SK-N-SH (cell line): ENCODE results near the gene CALR3. TPM values are rescaled to one million over a fixed set of nuclear protein-coding genes. Genes with fewer than 3 reads are reported as not detected.
"Not testable (repeated sequence)": the region's sequence is repeated elsewhere in the genome, so short reads cannot be mapped to it uniquely, and the experiment has no call there.

ENCODE experiments used
- CTCF ChIA-PET: fragments of 300-600, 350-600 bp; formaldehyde crosslinking; extraction: SDS; loops from one replicate; lab custom pipeline; 2021; lab: Yijun Ruan, JAX
- POLR2A ChIA-PET: fragments of 350-600 bp; sonication (Branson Sonifier 250); formaldehyde crosslinking; extraction: SDS; loops from one replicate; lab custom pipeline; 2020; ENCODE audit warnings: antibody characterized with exemption, inconsistent platforms; lab: Yijun Ruan, JAX
- DNase-seq: peaks from one replicate; pipeline ENCODE4 v3.0.0; 2012
- H2AFZ ChIP-seq: fragments of 200-600 bp; sonication (generic); 2 replicates; pipeline ENCODE4 v1.8.1; 2016; ENCODE audit warnings: antibody characterized with exemption, mild to moderate bottlenecking, low read depth
- H3F3A ChIP-seq: fragments of 200-600 bp; sonication (generic); replicated peaks from 2 replicates; pipeline ENCODE3; 2016; ENCODE audit warnings: antibody characterized with exemption, mild to moderate bottlenecking; ENCODE audit not compliant: insufficient read depth
- H3K27ac ChIP-seq, 2 experiments: fragments of 200-500 bp in 1 of 2; fragments of 200-600 bp in 1 of 2; sonication (Bioruptor generic) in 1 of 2; sonication (generic), shearing (Covaris generic) in 1 of 2; 2 replicates each; pipeline versions ENCODE4 v1.5.1 to v1.6.1; 2014 to 2016; ENCODE audit warnings: low read depth in 2 of 2, inconsistent platforms in 1 of 2, low read length in 1 of 2, mild to moderate bottlenecking in 1 of 2, mixed read lengths in 1 of 2
- H3K27me3 ChIP-seq: fragments of 200-600 bp; sonication (generic), shearing (Covaris generic); 2 replicates; pipeline ENCODE4 v1.6.1; 2016; ENCODE audit warnings: mixed run types; ENCODE audit not compliant: insufficient read depth
- H3K36me3 ChIP-seq, 2 experiments: fragments of 200-500 bp in 1 of 2; fragments of 200-600 bp in 1 of 2; sonication (Bioruptor generic) in 1 of 2; sonication (generic) in 1 of 2; replicated peaks in 1 of 2; 2 replicates each; pipeline versions ENCODE3 to v1.5.1; 2014 to 2016; ENCODE audit warnings: low read length in 1 of 2, mild to moderate bottlenecking in 1 of 2; ENCODE audit not compliant: insufficient read depth in 2 of 2, control insufficient read depth in 1 of 2
- H3K4me1 ChIP-seq, 2 experiments: fragments of 200-500 bp in 1 of 2; fragments of 200-600 bp in 1 of 2; sonication (Bioruptor generic) in 1 of 2; sonication (generic), shearing (Covaris generic) in 1 of 2; 2 replicates each; pipeline versions ENCODE4 v1.5.1 to v1.6.1; 2014 to 2016; ENCODE audit warnings: low read depth in 1 of 2, low read length in 1 of 2, mixed run types in 1 of 2; ENCODE audit not compliant: insufficient read depth in 2 of 2, control insufficient read depth in 1 of 2
- H3K4me2 ChIP-seq: fragments of 200-600 bp; sonication (generic), shearing (Covaris generic); 2 replicates; pipeline ENCODE4 v1.6.1; 2017; ENCODE audit warnings: mixed run types
- H3K4me3 ChIP-seq, 2 experiments: fragments of 200-500 bp in 1 of 2; fragments of 200-600 bp in 1 of 2; sonication (Bioruptor generic) in 1 of 2; sonication (generic), shearing (Covaris generic) in 1 of 2; 2 replicates each; pipeline versions ENCODE4 v1.5.1 to v1.8.1; 2014 to 2016; ENCODE audit warnings: low read depth in 2 of 2, inconsistent platforms in 1 of 2, low read length in 1 of 2, mild to moderate bottlenecking in 1 of 2, mixed read lengths in 1 of 2, moderate library complexity in 1 of 2
- H3K79me2 ChIP-seq: fragments of 200-600 bp; sonication (generic); 2 replicates; pipeline ENCODE4 v1.8.1; 2017; ENCODE audit warnings: mild to moderate bottlenecking; ENCODE audit not compliant: insufficient read depth
- H3K9ac ChIP-seq: fragments of 200-600 bp; sonication (generic); 2 replicates; pipeline ENCODE4 v1.6.1; 2017; ENCODE audit warnings: mixed run types
- H3K9me2 ChIP-seq: fragments of 200-600 bp; sonication (generic); 2 replicates; pipeline ENCODE4 v1.6.1; 2017; ENCODE audit warnings: mixed run types
- H3K9me3 ChIP-seq: fragments of 200-600 bp; sonication (generic); 2 replicates; pipeline ENCODE4 v1.6.1; 2017; ENCODE audit warnings: mixed run types, mild to moderate bottlenecking, moderate library complexity
- H4K20me1 ChIP-seq: fragments of 200-600 bp; sonication (generic); 2 replicates; pipeline ENCODE4 v1.6.1; 2017; ENCODE audit warnings: mild to moderate bottlenecking, mixed run types; ENCODE audit not compliant: insufficient read depth
- FOSL2 ChIP-seq: IDR thresholded peaks from 2 replicates; pipeline ENCODE4 v1.4.0; 2012; ENCODE audit warnings: low read depth, mild to moderate bottlenecking, moderate library complexity, borderline replicate concordance
- GABPA ChIP-seq: IDR thresholded peaks from 2 replicates; pipeline ENCODE4 v1.4.0; 2012; ENCODE audit warnings: low read depth, mild to moderate bottlenecking
- GATA2 ChIP-seq: sonication (generic); formaldehyde crosslinking; IDR thresholded peaks from 2 replicates; pipeline ENCODE4 v1.5.0; 2020; ENCODE audit warnings: mild to moderate bottlenecking, missing genetic modification reagents
- JUND ChIP-seq: IDR thresholded peaks from 2 replicates; pipeline ENCODE4 v1.4.0; 2012
- MXI1 ChIP-seq: IDR thresholded peaks from 2 replicates; pipeline ENCODE4 v1.6.1; 2012; ENCODE audit warnings: mild to moderate bottlenecking, low read depth, low read length, improper control_type of control experiment
- NFIC ChIP-seq: IDR thresholded peaks from 2 replicates; pipeline ENCODE4 v1.4.0; 2012; ENCODE audit warnings: borderline replicate concordance
- POLR2AphosphoS5 ChIP-seq: IDR thresholded peaks from 2 replicates; pipeline ENCODE4 v1.6.1; 2012; ENCODE audit warnings: low read depth, low read length
- RCOR1 ChIP-seq: fragments of 150-350 bp; IDR thresholded peaks from 2 replicates; pipeline ENCODE4 v1.6.1; 2017; ENCODE audit warnings: antibody characterized with exemption, low read length
- SIN3A ChIP-seq: IDR thresholded peaks from 2 replicates; pipeline ENCODE4 v1.6.1; 2012; ENCODE audit warnings: low read depth, mild to moderate bottlenecking, low read length, moderate library complexity, borderline replicate concordance
- SMC3 ChIP-seq: IDR thresholded peaks from 2 replicates; pipeline ENCODE4 v1.6.1; 2012; ENCODE audit warnings: low read depth, low read length, improper control_type of control experiment
- TCF12 ChIP-seq: IDR thresholded peaks from 2 replicates; pipeline ENCODE4 v1.4.0; 2012
- TEAD4 ChIP-seq: IDR thresholded peaks from 2 replicates; pipeline ENCODE4 v1.4.0; 2012; ENCODE audit warnings: mild to moderate bottlenecking, borderline replicate concordance; ENCODE audit not compliant: insufficient read depth
- WGBS: methylation state at CpG from one replicate; pipeline ENCODE4 v1.1.6; 2017; ENCODE audit warnings: low lambda C conversion rate; 5-methylcytosine and 5-hydroxymethylcytosine counted together
- polyA plus RNA-seq, 3 experiments: library from polyadenylated mRNA; depleted of rRNA; stranded (reverse); fragments of >200 nt; gene quantifications; 2 replicates each; pipeline ENCODE4 v1.2.3, GENCODE V29; 2012

CALR3 gene
- polyA plus RNA-seq, 1 of the 3 experiments (the other 2 are of a cell fraction), result not detected

DNA sequence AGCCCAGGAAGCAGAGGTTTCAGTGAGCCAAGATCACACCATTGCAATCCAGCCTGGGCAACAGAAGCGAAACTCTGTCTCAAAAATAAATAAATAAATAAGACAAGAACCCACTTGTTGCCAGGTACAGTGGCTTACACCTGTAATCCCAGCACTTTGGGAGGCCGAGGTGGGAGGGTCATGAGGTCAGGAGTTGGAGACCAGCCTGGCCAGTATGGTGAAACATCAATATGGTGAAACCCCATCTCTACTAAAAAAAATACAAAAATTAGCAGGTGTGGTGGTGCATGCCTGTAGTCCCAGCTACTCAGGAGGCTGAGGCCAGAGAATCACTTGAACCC is 23.4 kb downstream of the CALR3 start:
- H3K9me3 ChIP-seq, H3K27me3 ChIP-seq, H3K9me2 ChIP-seq, H3F3A ChIP-seq, POLR2A ChIA-PET, H3K36me3 ChIP-seq, DNase-seq: not testable (repeated sequence)
- Histone ChIP-seq H3K4me1 (peaks cover 8 to 17% of the 10 kb centered on the region in 2 experiments; a peak in 3 of 4 replicates), H3K4me3 (peak overlapping the region; percentile 75 to 76), H3K27ac (peak overlapping the region in 1 of 2 experiments; percentile 80; a peak in 3 of 4 replicates), H3K9ac (peak overlapping the region; percentile 75), H4K20me1 (peaks cover 21% of the 10 kb centered on the region; the same call in 1 of the 2 replicates), H3K4me2 (peak overlapping the region; percentile 93), H3K79me2 (peaks cover 40% of the 10 kb centered on the region), H2AFZ (peak overlapping the region; percentile 95)
- WGBS, result 91% methylated on average over 2 of the region's 2 CpGs
- CTCF ChIA-PET, result interaction anchor here (0.6 to 1.2 kb wide), 2 partner anchors 15 to 31 kb away, joined by 3 to 4 read pairs; no protein-coding TSS in a partner anchor

GRCh38 chr19:16470911-16471811 is 24.8 kb downstream of the CALR3 start:
- Histone ChIP-seq H3K9me2 (no peaks in the 10 kb centered on the region), H4K20me1 (peaks cover 23% of the 10 kb centered on the region; the same call in 1 of the 2 replicates), H3K9ac (peak overlapping the region; percentile 69), H3K4me1 (peaks cover 8 to 17% of the 10 kb centered on the region in 2 experiments; a peak in 3 of 4 replicates), H2AFZ (peak overlapping the region; percentile 65; the same call in 1 of the 2 replicates), H3K27ac (peak overlapping the region in 1 of 2 experiments; percentile 18; a peak in 2 of 4 replicates), H3K36me3 (no peaks in the 10 kb centered on the region), H3K9me3 (no peaks in the 10 kb centered on the region), H3K4me3 (peak overlapping the region; percentile 75 to 77), H3K27me3 (no peaks in the 10 kb centered on the region), H3K79me2 (peaks cover 53% of the 10 kb centered on the region), H3F3A (peaks cover 3% of the 10 kb centered on the region), H3K4me2 (peak overlapping the region; percentile 88)
- ChIA-PET CTCF (interaction anchor here (1.4 to 1.5 kb wide), 2 partner anchors 28 to 30 kb away, joined by 4 to 5 read pairs; no protein-coding TSS in a partner anchor), POLR2A (interaction anchor here (0.8 kb wide), 1 partner anchor 13 kb away, joined by 5 read pairs; no protein-coding TSS in a partner anchor)
- WGBS, result 2% methylated on average over 10 of the region's 67 CpGs
- no peak for DNase-seq
- 0 out of 2 replicates have a peak, but pooled peaks have one; percentile 13 for TF ChIP-seq SIN3A
- TF ChIP-seq JUND, result no peak
- no peak for TF ChIP-seq TEAD4
- TF ChIP-seq MXI1, result peak; percentile 32; the same call in 1 of the 2 replicates
- no peak for TF ChIP-seq RCOR1
- no peak for TF ChIP-seq POLR2AphosphoS5

DNA sequence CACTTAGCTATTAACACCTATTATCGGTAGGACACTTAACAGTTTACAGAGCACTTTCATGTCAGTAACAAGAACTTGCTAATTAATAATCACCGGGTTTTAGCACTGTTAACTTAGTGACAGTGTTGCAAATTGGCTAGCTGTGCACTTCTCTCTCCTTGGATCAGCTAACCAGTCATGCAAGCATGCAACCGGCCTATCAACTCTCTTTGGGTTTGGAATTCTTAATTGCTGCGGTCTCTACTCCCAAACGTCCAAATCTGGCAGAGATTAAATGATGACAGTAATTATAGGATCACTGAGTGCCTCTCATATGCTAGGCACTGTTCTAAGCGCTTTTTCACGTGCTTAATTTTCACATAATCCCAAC is 25.4 kb downstream of the CALR3 start:
- H3K27me3 ChIP-seq, result no peaks in the 10 kb centered on the region
- 34% methylated on average over 7 of the region's 7 CpGs for WGBS
- CTCF ChIA-PET, result interaction anchor here (1.4 to 1.5 kb wide), 2 partner anchors 28 to 29 kb away, joined by 4 to 5 read pairs; no protein-coding TSS in a partner anchor
- no peaks in the 10 kb centered on the region for H3K36me3 ChIP-seq
- peaks cover 26% of the 10 kb centered on the region; the same call in 1 of the 2 replicates for H4K20me1 ChIP-seq
- DNase-seq, result no peak
- peaks cover 8 to 17% of the 10 kb centered on the region in 2 experiments; a peak in 3 of 4 replicates for H3K4me1 ChIP-seq
- H3F3A ChIP-seq, result peaks cover 3% of the 10 kb centered on the region
- TF ChIP-seq POLR2AphosphoS5 (no peak), GATA2 (no peak), NFIC (no peak), GABPA (no peak), FOSL2 (no peak), TCF12 (no peak), SMC3 (no peak)
- H3K9me3 ChIP-seq, result no peaks in the 10 kb centered on the region
- POLR2A ChIA-PET, result no interaction called here
- no peak overlapping the region for H3K27ac ChIP-seq
- peaks cover 60% of the 10 kb centered on the region for H3K79me2 ChIP-seq
- H3K4me3 ChIP-seq, result peak overlapping the region; percentile 75 to 77
- H2AFZ ChIP-seq, result no peak overlapping the region
- peak overlapping the region; percentile 69; the same call in 1 of the 2 replicates for H3K9ac ChIP-seq
- H3K9me2 ChIP-seq, result no peaks in the 10 kb centered on the region
- peak overlapping the region; percentile 88 for H3K4me2 ChIP-seq
